Cardiac fibroblast (primary cell): ENCODE measurements around the gene CDRT4.

ENCODE experiments used
- DNase-seq, 2 donors: peaks; one replicate each; pipeline versions ENCODE4 v3.0.0 to v3.0.0-alpha.2; 2010; ENCODE audit warnings: low read depth in 2 of 2
- H3K4me3 ChIP-seq, 2 donors: replicated peaks in 1 of 2; 1 replicate in 1 of 2; 2 replicates in 1 of 2; pipeline ENCODE4 v1.5.1; 2011; ENCODE audit warnings: low read depth in 2 of 2, low read length in 2 of 2, mild to moderate bottlenecking in 2 of 2, moderate library complexity in 1 of 2
- CTCF ChIP-seq: IDR thresholded peaks from one replicate; pipeline ENCODE4 v1.5.1; 2011; ENCODE audit warnings: low read depth, mild to moderate bottlenecking, low read length, inconsistent platforms

Gene CDRT4

GRCh38 chr17:15483431-15483830 is 16.0 kb upstream of the CDRT4 start:
- TF ChIP-seq CTCF = no peak
- no peak overlapping the region for H3K4me3 ChIP-seq
- DNase-seq = no peak

- no peak for DNase-seq
Observed at GRCh38 chr17:15482476-15482875, 15.1 kb upstream of the CDRT4 start.

GRCh38 chr17:15481481-15481880 is 14.1 kb upstream of the CDRT4 start:
- TF ChIP-seq CTCF = no peak
- no peak for DNase-seq
- no peak overlapping the region for H3K4me3 ChIP-seq

More at GRCh38 chr17:15482476-15482875, 15.1 kb upstream of the CDRT4 start:
- no peak overlapping the region for H3K4me3 ChIP-seq
- no peak for TF ChIP-seq CTCF

GRCh38 chr17:15480204-15480603 is 12.8 kb upstream of the CDRT4 start:
- H3K4me3 ChIP-seq = no peak overlapping the region
- DNase-seq = no peak
- no peak for TF ChIP-seq CTCF

GRCh38 chr17:15479703-15480102 is 12.3 kb upstream of the CDRT4 start:
- DNase-seq = peak in 1 of 2 donors; percentile 51

GRCh38 chr17:15478845-15479244 is 11.4 kb upstream of the CDRT4 start:
- no peak for TF ChIP-seq CTCF
- DNase-seq = no peak
- no peak overlapping the region for H3K4me3 ChIP-seq

More at GRCh38 chr17:15479703-15480102, 12.3 kb upstream of the CDRT4 start:
- TF ChIP-seq CTCF = no peak
- no peak overlapping the region for H3K4me3 ChIP-seq

GRCh38 chr17:15475631-15476354 is 8.4 kb upstream of the CDRT4 start:
- H3K4me3 ChIP-seq = no peak overlapping the region
- peak; percentile 74 to 85 for DNase-seq
- TF ChIP-seq CTCF = no peak
